Urothelium cell line (cell line): ENCODE data around the gene SH2D2A.
"Not testable (repeated sequence)": the region's sequence is repeated elsewhere in the genome, so short reads cannot be mapped to it uniquely, and the experiment has no call there.

Experiments
- DNase-seq: peaks from one replicate; pipeline ENCODE4 v3.0.0; 2011; ENCODE audit warnings: low spot score, mixed read lengths
- FAIRE-seq: peaks from 2 replicates; lab custom pipeline; 2011; peaks lifted over from hg19 to GRCh38; lab: Jason Lieb, UNC

Gene SH2D2A

DNA sequence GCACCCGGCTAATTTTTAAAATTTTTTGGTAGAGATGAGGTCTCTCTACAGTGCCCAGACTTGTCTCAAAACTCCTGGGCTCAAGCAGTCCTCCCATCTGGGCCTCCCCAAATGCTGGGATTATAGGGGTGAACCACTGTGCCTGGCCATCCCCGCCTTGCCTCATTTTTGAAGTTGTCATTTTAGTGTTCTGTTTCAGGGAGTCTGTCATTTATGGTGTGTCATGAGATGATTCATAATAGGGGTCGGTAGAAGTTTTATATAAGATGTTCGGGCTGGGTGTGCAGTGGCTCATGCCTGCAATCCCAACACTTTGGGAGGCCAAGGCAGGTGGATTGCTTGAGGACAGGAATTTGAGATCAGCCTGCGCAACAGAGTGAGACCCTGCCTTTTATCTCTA lies 40.8 kb downstream of the SH2D2A start:
- FAIRE-seq = no peak
- DNase-seq = no peak

DNA sequence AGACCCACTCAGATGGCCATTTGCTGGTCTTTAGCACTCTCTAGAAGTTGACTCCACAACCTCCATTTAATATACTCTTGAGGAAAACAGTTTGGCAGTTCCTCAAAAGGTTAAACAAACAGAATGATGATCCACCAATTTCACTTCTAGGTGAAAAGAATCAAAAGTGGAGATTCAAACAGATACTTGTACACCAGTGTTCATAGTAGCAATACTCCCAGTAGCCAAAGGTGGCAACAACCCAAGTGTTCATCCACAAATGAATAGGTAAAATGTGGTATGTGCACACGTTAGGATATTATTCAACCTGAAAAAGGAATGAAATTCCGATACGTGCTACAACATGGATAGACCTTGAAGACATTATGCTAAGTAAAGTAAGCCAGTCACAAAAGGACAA lies 43.0 kb downstream of the SH2D2A start:
- no peak for FAIRE-seq

DNA sequence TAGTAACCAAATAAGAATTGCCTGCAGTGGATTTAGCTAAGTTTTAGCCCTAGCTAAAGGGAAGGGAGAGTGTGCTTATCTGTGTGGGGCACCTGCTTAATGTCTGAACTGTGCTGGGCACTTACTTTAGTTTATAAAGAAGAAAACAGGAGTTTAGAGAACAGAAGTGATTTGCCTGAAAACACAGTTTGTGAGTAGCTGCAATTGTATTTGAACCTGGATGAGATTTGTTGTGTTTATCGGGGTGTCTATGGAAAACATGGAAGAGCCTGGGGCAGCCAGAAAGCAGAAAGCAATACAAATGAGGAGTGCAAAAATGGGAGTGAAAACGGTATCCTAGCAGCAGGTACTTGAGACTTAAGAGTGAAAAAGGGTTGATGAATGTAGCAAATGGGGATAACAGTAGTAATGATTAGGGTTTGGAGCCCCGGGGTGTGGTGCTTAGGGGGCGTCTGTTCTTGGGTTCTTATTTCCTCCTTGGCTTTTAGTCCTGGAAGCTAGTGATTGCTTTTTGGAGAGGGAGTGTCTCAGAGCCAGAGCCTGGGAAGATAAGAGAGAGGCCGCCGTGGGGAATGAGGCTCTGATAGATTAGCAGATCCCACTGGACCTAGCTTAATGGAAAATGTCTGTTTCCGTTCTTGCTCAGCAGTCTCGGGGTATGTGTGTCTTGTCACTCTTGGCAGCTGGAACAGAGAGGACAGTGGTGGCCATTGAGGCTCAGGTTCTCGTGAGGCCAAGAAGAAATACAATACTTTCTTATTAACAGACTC lies 43.7 kb downstream of the SH2D2A start:
- no peak for DNase-seq
- FAIRE-seq = no peak

More for the DNA sequence above, 43.0 kb downstream of the SH2D2A start:
- no peak for DNase-seq

DNA sequence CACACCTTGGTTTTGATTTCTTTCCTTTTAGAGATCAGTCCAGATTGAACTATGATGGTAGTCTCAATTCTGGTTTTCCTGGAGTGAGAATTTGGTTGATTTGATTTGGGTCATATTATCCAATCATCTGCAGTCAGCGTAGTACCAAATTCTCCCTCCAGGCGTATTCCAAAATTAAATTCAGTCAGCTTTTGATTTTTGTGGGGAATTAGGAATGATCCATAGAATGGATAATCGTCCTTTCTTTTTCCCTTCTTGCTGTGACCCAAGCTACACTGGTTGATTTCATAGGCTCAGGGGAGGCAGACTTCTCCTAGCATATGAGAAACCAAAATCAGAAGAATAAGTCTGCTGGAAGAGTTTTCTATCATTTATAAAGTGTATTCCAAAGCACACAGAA lies 44.4 kb downstream of the SH2D2A start:
- no peak for DNase-seq
- no peak for FAIRE-seq

DNA sequence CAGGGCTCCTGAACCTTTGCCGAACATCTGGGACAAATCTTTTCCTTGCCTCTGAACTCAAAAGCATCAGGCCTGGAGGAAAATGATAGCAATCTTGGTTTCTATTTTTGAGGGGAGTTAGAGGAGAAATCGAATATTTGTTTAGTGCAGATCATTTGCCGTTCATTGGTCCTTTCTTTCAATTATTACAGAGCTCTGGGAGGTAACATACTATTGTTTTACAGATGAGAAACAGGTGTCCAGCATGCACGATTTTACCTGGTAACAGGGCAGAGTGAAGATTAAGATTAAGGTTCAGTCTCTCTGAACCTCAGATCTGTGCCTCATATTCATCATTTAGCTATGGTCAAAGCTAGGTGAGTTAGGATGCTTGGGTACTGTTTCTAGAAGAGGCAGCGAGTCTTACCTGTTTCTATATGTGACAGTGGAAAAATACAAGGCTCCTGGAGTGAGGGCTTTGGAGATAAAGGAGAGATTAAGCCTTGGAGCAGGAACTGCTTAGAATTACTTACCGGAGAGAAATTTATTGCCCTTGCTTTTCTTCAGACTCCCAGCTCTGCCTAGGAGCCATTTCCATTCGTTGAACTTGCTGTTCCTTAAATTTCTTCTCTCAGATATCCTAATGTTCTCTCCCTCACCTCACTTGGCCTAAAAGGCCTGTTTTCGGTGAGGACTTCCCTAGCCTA lies 47.9 kb downstream of the SH2D2A start:
- DNase-seq = no peak

DNA sequence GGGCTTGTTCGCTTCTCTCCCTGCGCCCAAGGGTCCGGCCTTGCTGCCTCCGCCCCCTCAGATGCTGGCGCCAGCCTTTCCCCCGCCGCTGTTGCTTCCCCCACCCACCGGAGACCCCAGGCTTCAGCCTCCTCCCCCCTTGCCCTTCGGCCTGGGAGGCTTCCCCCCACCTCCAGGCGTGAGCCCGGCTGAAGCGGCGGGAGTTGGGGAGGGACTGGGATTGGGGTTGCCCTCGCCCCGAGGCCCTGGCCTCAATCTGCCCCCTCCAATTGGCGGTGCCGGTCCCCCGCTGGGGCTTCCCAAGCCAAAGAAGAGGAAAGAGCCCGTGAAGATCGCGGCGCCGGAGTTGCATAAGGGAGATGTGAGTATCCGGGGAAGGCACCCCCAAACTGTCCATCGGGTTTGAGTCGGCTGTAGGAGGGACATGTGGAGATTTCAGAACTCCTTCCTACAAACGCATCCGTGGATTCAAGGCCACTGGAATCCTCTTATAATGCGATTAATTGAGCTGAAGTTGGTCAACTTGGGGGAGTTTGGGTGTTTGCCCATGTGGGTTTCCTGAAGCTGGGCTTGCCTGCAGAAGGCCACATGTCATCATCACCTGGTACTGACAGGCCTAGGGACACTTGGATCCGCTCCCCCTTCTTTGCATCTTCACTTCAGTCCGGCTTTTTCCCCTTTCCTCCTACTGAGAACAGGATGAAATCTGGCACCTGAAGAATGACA lies 48.6 kb downstream of the SH2D2A start:
- no peak for DNase-seq
- FAIRE-seq = no peak

More for the DNA sequence above, 47.9 kb downstream of the SH2D2A start:
- no peak for FAIRE-seq

DNA sequence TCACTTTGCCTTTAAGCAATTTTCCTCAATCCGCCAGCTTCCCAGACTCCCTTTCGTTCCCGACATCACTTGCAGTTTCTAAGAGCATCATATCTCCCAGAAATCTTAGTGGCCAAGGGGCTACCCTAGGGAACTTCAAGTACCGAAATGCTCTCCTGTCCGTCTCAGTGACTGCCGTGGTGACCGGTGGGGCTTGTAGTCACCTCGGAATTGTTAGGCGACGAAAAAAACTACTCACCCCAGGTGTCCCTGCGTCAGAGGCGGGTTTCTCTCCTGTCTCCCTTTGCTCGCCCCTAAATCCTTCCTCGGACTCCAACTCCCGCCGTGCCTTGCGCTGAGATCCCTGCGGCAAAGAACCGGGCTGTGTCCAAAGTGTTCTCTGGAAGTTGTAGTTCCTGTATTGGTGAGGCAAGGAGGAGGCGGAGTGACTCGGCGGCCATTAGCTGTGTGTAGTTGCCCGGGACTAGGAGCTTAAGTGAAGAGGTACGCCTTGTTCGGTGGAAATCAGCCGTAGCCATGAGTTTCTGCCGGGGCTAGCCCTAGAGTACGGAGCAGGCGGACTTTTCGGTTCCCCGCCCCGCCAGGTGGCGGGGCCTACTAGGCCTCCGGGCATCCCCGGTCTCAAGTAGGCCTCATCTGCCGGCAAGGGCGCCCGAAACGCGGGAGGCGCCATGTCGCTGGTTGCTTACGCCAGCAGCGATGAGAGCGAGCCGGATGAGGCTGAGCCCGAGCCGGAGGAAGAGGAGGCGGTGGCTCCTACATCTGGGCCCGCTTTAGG lies 49.4 kb downstream of the SH2D2A start, which contains the start of gene PRCC:
PRCC (plus strand) TSS at position 435 of the 778 bp plus-strand sequence; CDS start at position 672, 237 bp downstream.
- peak; percentile 94 for DNase-seq

DNA sequence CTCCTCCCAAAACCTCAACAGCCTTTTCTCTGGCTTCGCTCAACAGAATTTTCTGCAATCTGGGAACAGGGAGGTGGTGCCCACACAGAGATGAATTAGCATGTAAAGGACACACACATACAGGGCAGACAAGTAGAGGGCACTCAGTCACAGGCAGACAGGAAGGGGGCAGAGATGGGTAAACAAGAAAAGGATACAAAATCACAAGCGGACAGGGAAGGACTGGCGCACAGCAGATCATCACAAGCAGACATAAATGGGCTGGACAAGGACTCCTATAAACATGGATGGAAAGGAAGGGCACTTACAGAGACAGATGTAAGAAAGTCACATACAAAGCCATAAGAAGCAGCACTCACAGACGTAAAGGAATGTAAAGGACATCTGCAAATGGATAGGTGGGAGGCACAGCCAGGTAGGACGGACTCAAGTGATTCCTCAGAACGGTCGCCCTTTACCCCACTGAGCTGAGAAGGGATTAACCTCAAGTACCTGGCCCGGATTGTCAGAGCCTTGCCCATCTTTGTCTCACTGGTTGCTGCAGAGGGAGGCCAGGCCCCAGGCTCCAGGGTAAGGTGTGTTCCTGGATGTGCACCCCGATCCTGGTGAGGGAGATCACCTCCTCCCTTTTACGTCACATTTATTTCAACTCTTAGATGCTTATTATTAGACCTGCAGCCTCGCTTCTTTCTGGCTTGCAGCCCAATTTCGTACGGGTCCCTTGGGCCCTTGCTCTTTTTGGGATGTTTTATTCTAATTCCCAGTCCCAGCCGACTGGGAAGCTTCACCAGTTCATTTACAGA lies 50.1 kb downstream of the SH2D2A start:
- DNase-seq (peak; percentile 15), FAIRE-seq (no peak)

More for the DNA sequence above, 49.4 kb downstream of the SH2D2A start, which contains the start of gene PRCC:
- no peak for FAIRE-seq

DNA sequence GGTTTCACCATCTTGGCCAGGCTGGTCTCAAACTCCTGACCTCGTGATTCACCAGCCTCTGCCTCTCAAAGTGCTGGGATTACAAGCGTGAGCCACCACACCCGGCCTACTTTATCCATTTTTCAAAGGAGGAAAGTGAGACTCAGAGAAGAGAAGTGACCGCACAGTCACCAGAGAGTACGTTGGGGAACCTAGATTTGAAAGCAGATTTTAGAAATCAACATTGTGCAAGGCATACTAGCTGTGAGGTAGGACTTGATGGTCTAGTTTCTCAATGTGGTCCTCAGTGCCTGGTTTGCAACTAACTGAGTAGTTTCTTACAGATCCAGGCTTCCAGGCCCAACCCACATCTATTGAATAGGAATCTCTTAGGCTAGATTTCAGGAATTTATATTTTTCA lies 51.0 kb downstream of the SH2D2A start:
- FAIRE-seq (no peak), DNase-seq (no peak)

DNA sequence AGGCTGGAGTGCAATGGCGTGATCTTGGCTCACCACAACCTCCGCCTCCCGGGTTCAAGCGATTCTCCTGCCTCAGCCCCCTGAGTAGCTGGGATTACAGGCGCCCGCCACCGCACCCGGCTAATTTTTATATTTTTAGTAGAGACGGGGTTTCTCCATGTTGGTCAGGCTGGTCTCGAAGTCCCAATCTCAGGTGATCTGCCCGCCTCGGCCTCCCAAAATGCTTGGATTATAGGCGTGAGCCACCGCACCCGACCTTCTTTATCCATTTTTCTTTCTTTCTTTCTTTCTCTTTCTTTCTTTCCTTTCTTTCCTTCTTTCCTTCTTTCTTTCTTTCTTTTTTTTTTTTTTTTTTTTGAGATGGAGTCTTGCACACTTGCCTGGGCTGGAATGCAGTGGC lies 51.5 kb downstream of the SH2D2A start:
- not testable (repeated sequence) for FAIRE-seq, DNase-seq

DNA sequence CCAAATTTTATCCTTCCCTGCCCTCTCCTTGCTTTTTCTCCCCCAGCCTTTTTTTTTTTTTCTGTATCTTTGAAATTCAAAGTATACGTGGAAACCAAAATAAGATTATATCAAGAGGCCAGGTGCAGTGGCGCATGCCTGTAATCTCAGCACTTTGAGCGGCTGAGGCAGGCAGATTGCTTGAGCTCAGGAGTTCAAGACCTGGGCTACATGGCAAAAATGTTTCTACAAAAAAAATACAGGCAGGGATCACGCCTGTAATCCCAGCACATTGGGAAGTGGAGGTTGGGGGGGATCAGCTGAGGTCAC lies 55.9 kb downstream of the SH2D2A start:
- DNase-seq = no peak
- no peak for FAIRE-seq

DNA sequence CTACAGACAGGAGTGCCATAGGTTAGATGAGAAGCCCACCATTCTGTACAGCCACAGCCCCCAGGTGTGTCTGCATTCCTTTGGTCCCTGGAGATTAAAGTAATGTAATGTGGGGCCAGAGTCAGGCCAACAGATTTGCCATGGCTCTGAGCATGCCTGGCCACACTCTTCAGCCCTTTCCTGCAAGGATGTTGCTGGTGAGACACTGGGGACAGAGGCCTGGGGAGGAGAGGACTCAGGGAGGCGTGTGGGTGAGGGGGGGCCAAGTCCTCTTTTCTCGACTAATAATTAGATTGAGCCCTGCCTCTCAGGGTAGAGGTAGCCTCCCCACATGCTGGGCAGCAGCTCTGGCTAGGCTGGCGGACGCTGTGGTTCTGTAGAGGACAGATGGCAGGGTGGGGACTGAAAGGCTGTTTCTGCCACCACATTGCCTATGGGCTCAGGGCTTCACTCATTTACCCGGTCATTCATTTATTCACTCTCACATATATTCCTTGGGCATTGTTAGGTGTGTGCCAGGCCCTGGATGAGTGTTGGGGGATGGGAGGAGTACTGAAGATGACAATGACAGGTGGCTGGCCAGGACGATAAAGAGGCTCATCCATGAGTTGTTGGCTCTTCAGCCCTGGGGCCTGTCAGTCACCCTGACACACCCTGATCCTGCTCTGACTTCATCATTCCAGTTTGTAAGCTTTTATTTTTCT lies 56.4 kb downstream of the SH2D2A start:
- DNase-seq (no peak), FAIRE-seq (no peak)

DNA sequence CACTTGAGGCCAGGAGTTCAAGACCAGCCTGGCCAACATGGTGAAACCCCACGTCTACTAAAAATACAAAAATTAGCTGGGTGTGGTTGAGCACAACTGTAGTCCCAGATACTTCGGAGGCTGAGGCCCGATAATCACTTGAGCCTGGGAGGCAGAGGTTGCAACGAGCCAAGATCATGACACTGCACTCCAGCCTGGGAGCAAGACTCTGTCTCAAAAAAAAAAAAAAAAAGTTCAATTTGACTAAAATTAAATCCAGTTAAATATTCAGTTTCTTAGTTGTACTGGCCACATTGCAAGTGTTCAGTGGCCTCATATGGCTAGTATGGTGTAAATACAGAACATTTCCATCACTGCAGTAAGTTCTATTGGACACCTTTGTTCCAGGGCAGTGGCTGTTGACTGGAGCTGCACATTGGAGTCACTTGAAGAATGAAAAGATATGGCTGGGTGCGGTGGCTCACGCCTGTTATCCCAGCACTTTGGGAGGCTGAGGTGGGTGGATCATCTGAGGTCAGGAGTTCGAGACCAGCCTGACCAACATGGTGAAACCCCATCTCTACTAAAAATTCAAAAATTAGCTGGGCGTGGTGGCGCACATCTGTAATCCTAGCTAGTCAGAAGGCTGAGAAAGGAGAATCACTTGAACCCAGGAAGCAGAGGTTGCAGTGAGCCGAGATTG lies 58.9 kb downstream of the SH2D2A start:
- FAIRE-seq = not testable (repeated sequence)

DNA sequence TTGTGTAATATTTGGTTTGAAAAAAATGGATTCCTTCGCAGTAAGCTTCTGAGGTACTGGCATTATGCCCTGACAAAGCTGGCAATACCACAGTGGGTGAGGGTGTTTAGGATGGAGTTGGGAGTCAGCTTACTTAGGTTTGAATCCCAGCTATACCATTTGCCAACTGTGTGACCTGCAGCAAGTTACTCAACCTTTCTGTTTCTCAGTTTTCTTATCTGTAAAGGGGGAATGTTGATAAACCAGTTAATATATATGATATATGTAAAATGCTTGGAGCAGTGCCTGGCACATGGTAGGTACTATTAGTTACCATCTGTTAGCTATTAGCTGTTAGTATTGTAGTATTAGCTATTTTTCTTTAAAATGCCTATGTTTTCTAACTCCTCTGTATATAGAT lies 60.3 kb downstream of the SH2D2A start:
- DNase-seq (no peak), FAIRE-seq (no peak)

More for the DNA sequence above, 58.9 kb downstream of the SH2D2A start:
- not testable (repeated sequence) for DNase-seq
